SK-N-SH (cell line): ENCODE data around the gene ITGA6. TPM values are rescaled to one million over a fixed set of nuclear protein-coding genes. Genes with fewer than 3 reads are reported as not detected.

Source experiments
- CTCF ChIA-PET: fragments of 300-600, 350-600 bp; formaldehyde crosslinking; extraction: SDS; loops from one replicate; lab custom pipeline; 2021; lab: Yijun Ruan, JAX
- POLR2A ChIA-PET: fragments of 350-600 bp; sonication (Branson Sonifier 250); formaldehyde crosslinking; extraction: SDS; loops from one replicate; lab custom pipeline; 2020; ENCODE audit warnings: antibody characterized with exemption, inconsistent platforms; lab: Yijun Ruan, JAX
- DNase-seq: peaks from one replicate; pipeline ENCODE4 v3.0.0; 2012
- H2AFZ ChIP-seq: fragments of 200-600 bp; sonication (generic); 2 replicates; pipeline ENCODE4 v1.8.1; 2016; ENCODE audit warnings: antibody characterized with exemption, mild to moderate bottlenecking, low read depth
- H3F3A ChIP-seq: fragments of 200-600 bp; sonication (generic); replicated peaks from 2 replicates; pipeline ENCODE3; 2016; ENCODE audit warnings: antibody characterized with exemption, mild to moderate bottlenecking; ENCODE audit not compliant: insufficient read depth
- H3K27ac ChIP-seq, 2 experiments: fragments of 200-500 bp in 1 of 2; fragments of 200-600 bp in 1 of 2; sonication (Bioruptor generic) in 1 of 2; sonication (generic), shearing (Covaris generic) in 1 of 2; 2 replicates each; pipeline versions ENCODE4 v1.5.1 to v1.6.1; 2014 to 2016; ENCODE audit warnings: low read depth in 2 of 2, inconsistent platforms in 1 of 2, low read length in 1 of 2, mild to moderate bottlenecking in 1 of 2, mixed read lengths in 1 of 2
- H3K27me3 ChIP-seq: fragments of 200-600 bp; sonication (generic), shearing (Covaris generic); 2 replicates; pipeline ENCODE4 v1.6.1; 2016; ENCODE audit warnings: mixed run types; ENCODE audit not compliant: insufficient read depth
- H3K36me3 ChIP-seq, 2 experiments: fragments of 200-500 bp in 1 of 2; fragments of 200-600 bp in 1 of 2; sonication (Bioruptor generic) in 1 of 2; sonication (generic) in 1 of 2; replicated peaks in 1 of 2; 2 replicates each; pipeline versions ENCODE3 to v1.5.1; 2014 to 2016; ENCODE audit warnings: low read length in 1 of 2, mild to moderate bottlenecking in 1 of 2; ENCODE audit not compliant: insufficient read depth in 2 of 2, control insufficient read depth in 1 of 2
- H3K4me1 ChIP-seq, 2 experiments: fragments of 200-500 bp in 1 of 2; fragments of 200-600 bp in 1 of 2; sonication (Bioruptor generic) in 1 of 2; sonication (generic), shearing (Covaris generic) in 1 of 2; 2 replicates each; pipeline versions ENCODE4 v1.5.1 to v1.6.1; 2014 to 2016; ENCODE audit warnings: low read depth in 1 of 2, low read length in 1 of 2, mixed run types in 1 of 2; ENCODE audit not compliant: insufficient read depth in 2 of 2, control insufficient read depth in 1 of 2
- H3K4me2 ChIP-seq: fragments of 200-600 bp; sonication (generic), shearing (Covaris generic); 2 replicates; pipeline ENCODE4 v1.6.1; 2017; ENCODE audit warnings: mixed run types
- H3K4me3 ChIP-seq, 2 experiments: fragments of 200-500 bp in 1 of 2; fragments of 200-600 bp in 1 of 2; sonication (Bioruptor generic) in 1 of 2; sonication (generic), shearing (Covaris generic) in 1 of 2; 2 replicates each; pipeline versions ENCODE4 v1.5.1 to v1.8.1; 2014 to 2016; ENCODE audit warnings: low read depth in 2 of 2, inconsistent platforms in 1 of 2, low read length in 1 of 2, mild to moderate bottlenecking in 1 of 2, mixed read lengths in 1 of 2, moderate library complexity in 1 of 2
- H3K79me2 ChIP-seq: fragments of 200-600 bp; sonication (generic); 2 replicates; pipeline ENCODE4 v1.8.1; 2017; ENCODE audit warnings: mild to moderate bottlenecking; ENCODE audit not compliant: insufficient read depth
- H3K9ac ChIP-seq: fragments of 200-600 bp; sonication (generic); 2 replicates; pipeline ENCODE4 v1.6.1; 2017; ENCODE audit warnings: mixed run types
- H3K9me2 ChIP-seq: fragments of 200-600 bp; sonication (generic); 2 replicates; pipeline ENCODE4 v1.6.1; 2017; ENCODE audit warnings: mixed run types
- H3K9me3 ChIP-seq: fragments of 200-600 bp; sonication (generic); 2 replicates; pipeline ENCODE4 v1.6.1; 2017; ENCODE audit warnings: mixed run types, mild to moderate bottlenecking, moderate library complexity
- H4K20me1 ChIP-seq: fragments of 200-600 bp; sonication (generic); 2 replicates; pipeline ENCODE4 v1.6.1; 2017; ENCODE audit warnings: mild to moderate bottlenecking, mixed run types; ENCODE audit not compliant: insufficient read depth
- ELF1 ChIP-seq: IDR thresholded peaks from 2 replicates; pipeline ENCODE4 v1.4.0; 2012
- EZH2phosphoT487 ChIP-seq: fragments of 200-600 bp; sonication (generic); IDR thresholded peaks from 2 replicates; pipeline ENCODE4 v1.6.1; 2017; ENCODE audit warnings: low read depth, mixed run types, mild to moderate bottlenecking, antibody characterized with exemption, moderate library complexity, borderline replicate concordance
- GABPA ChIP-seq: IDR thresholded peaks from 2 replicates; pipeline ENCODE4 v1.4.0; 2012; ENCODE audit warnings: low read depth, mild to moderate bottlenecking
- GATA2 ChIP-seq: sonication (generic); formaldehyde crosslinking; IDR thresholded peaks from 2 replicates; pipeline ENCODE4 v1.5.0; 2020; ENCODE audit warnings: mild to moderate bottlenecking, missing genetic modification reagents
- NFIC ChIP-seq: IDR thresholded peaks from 2 replicates; pipeline ENCODE4 v1.4.0; 2012; ENCODE audit warnings: borderline replicate concordance
- POLR2AphosphoS5 ChIP-seq: IDR thresholded peaks from 2 replicates; pipeline ENCODE4 v1.6.1; 2012; ENCODE audit warnings: low read depth, low read length
- RAD21 ChIP-seq: IDR thresholded peaks from 2 replicates; pipeline ENCODE4 v1.6.1; 2012; ENCODE audit warnings: mild to moderate bottlenecking, low read length
- RCOR1 ChIP-seq: fragments of 150-350 bp; IDR thresholded peaks from 2 replicates; pipeline ENCODE4 v1.6.1; 2017; ENCODE audit warnings: antibody characterized with exemption, low read length
- RXRA ChIP-seq: IDR thresholded peaks from 2 replicates; pipeline ENCODE4 v1.4.0; 2012; ENCODE audit warnings: low read depth, mild to moderate bottlenecking, borderline replicate concordance
- SMC3 ChIP-seq: IDR thresholded peaks from 2 replicates; pipeline ENCODE4 v1.6.1; 2012; ENCODE audit warnings: low read depth, low read length, improper control_type of control experiment
- TAF1 ChIP-seq: IDR thresholded peaks from 2 replicates; pipeline ENCODE4 v1.6.1; 2012; ENCODE audit warnings: low read depth, mild to moderate bottlenecking, low read length, moderate library complexity, borderline replicate concordance
- TCF12 ChIP-seq: IDR thresholded peaks from 2 replicates; pipeline ENCODE4 v1.4.0; 2012
- WGBS: methylation state at CpG from one replicate; pipeline ENCODE4 v1.1.6; 2017; ENCODE audit warnings: low lambda C conversion rate; 5-methylcytosine and 5-hydroxymethylcytosine counted together
- polyA plus RNA-seq, 3 experiments: library from polyadenylated mRNA; depleted of rRNA; stranded (reverse); fragments of >200 nt; gene quantifications; 2 replicates each; pipeline ENCODE4 v1.2.3, GENCODE V29; 2012
- TF ChIP-seq, protein P1 (sequence below): IDR thresholded peaks from 2 replicates; pipeline ENCODE4 v1.4.0; 2012; ENCODE audit warnings: low read depth
- TF ChIP-seq, protein P2 (sequence below): fragments of 200-600 bp; sonication (generic); IDR thresholded peaks from 2 replicates; pipeline ENCODE4 v1.6.1; 2017; ENCODE audit warnings: antibody characterized with exemption, mild to moderate bottlenecking, moderate library complexity
- TF ChIP-seq, protein P3 (sequence below): fragments of 150-350 bp; IDR thresholded peaks from 2 replicates; pipeline ENCODE4 v1.6.1; 2016; ENCODE audit warnings: mild to moderate bottlenecking, low read depth, low read length
- TF ChIP-seq, protein P4 (sequence below): fragments of 150-350 bp; IDR thresholded peaks from 2 replicates; pipeline ENCODE4 v1.6.1; 2017; ENCODE audit warnings: antibody characterized with exemption, low read length, low read depth, borderline replicate concordance

The ITGA6 gene
- polyA plus RNA-seq, 1 of the 3 experiments (the other 2 are of a cell fraction), result 26.0 TPM

DNA sequence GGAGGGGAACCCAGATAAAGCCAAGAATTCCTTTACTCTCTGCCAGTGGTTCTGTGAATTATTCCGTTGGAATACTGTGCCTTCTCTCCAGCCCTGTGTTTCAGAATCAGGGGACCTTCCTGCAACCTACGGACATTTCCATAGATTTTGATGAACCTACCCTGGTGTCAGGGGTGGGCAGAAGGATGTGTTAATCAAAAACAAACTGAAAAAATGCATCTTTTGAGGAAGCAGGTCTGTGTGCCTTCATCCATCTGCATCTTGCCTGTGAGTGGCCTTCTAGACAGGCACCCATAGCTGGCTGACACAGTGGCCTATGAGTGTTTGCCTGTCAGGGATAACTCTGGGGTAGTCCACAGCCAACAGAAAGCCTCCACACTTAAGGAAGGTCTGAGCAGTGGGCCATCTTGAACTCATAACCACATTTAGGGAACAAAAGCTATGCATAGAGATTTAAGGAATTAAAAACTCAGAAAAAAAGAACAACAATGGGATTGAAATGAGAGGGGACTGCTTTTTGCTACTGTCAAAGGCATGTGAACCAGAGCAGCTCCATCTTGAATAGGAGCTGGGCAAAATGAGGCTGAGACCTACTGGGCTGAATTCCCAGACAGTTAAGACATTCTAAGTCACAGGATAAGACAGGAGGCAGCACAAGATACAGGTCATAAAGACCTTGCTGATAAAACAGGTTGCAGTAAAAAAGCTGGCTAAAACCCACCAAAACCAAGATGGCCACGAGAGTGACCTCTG, 45.9 kb upstream of the ITGA6 start:
- TF ChIP-seq, protein P1, sequence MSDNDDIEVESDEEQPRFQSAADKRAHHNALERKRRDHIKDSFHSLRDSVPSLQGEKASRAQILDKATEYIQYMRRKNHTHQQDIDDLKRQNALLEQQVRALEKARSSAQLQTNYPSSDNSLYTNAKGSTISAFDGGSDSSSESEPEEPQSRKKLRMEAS, result no peak
- TF ChIP-seq POLR2AphosphoS5, result no peak
- no peak for TF ChIP-seq GABPA
- TF ChIP-seq, all 33 proteins: peak for 0
- no peaks in the 10 kb centered on the region for H3K4me1 ChIP-seq
- DNase-seq, result no peak
- no peaks in the 10 kb centered on the region for H3K36me3 ChIP-seq
- H3F3A ChIP-seq, result no peaks in the 10 kb centered on the region
- H3K79me2 ChIP-seq, result no peaks in the 10 kb centered on the region
- no peak overlapping the region for H3K9ac ChIP-seq
- H4K20me1 ChIP-seq, result no peaks in the 10 kb centered on the region
- ChIA-PET POLR2A (no interaction called here), CTCF (interaction anchor here (0.8 to 2.0 kb wide), 2 partner anchors 81 to 279 kb away, joined by 3 to 6 read pairs; partner anchors contain the start of gene DLX2)
- H3K27me3 ChIP-seq, result no peaks in the 10 kb centered on the region
- no peak overlapping the region for H2AFZ ChIP-seq
- H3K4me3 ChIP-seq, result no peak overlapping the region
- H3K4me2 ChIP-seq, result no peak overlapping the region
- no peaks in the 10 kb centered on the region for H3K9me3 ChIP-seq
- no peaks in the 10 kb centered on the region for H3K9me2 ChIP-seq
- 74% methylated on average over 3 of the region's 3 CpGs for WGBS
- H3K27ac ChIP-seq, result no peak overlapping the region

DNA sequence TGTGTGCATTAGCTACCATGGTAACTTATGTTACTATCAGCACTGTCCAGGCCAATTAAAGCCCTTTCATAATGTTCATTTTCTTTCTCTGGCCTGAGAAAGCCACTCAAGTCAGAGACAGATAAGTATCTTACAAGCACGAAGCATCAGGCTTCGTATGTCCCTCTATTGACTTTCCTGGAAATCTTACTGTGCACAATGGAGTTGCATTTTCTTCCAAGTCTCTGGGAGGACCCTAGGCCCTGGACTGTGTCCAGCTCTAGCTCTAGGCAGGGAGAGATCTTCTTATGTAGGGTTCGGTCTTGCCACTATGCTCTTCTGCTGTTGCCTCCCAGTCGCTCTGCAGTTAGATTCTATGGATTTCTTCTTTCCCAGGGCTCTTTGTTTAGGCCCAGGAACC, 40.0 kb upstream of the ITGA6 start:
- CTCF ChIA-PET, result interaction anchor here (1.3 kb wide), 1 partner anchor 215 kb away, joined by 3 read pairs; no protein-coding TSS in a partner anchor
- TF ChIP-seq, protein P2, sequence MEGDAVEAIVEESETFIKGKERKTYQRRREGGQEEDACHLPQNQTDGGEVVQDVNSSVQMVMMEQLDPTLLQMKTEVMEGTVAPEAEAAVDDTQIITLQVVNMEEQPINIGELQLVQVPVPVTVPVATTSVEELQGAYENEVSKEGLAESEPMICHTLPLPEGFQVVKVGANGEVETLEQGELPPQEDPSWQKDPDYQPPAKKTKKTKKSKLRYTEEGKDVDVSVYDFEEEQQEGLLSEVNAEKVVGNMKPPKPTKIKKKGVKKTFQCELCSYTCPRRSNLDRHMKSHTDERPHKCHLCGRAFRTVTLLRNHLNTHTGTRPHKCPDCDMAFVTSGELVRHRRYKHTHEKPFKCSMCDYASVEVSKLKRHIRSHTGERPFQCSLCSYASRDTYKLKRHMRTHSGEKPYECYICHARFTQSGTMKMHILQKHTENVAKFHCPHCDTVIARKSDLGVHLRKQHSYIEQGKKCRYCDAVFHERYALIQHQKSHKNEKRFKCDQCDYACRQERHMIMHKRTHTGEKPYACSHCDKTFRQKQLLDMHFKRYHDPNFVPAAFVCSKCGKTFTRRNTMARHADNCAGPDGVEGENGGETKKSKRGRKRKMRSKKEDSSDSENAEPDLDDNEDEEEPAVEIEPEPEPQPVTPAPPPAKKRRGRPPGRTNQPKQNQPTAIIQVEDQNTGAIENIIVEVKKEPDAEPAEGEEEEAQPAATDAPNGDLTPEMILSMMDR, result no peak
- no peak for TF ChIP-seq GABPA
- TF ChIP-seq RXRA, result no peak
- no peak for TF ChIP-seq ELF1
- no peak for TF ChIP-seq RCOR1
- no peak for TF ChIP-seq POLR2AphosphoS5
- no peak for TF ChIP-seq TAF1
- TF ChIP-seq RAD21, result no peak
- no peak for TF ChIP-seq SMC3
- no peak for TF ChIP-seq EZH2phosphoT487
- TF ChIP-seq, protein P3, sequence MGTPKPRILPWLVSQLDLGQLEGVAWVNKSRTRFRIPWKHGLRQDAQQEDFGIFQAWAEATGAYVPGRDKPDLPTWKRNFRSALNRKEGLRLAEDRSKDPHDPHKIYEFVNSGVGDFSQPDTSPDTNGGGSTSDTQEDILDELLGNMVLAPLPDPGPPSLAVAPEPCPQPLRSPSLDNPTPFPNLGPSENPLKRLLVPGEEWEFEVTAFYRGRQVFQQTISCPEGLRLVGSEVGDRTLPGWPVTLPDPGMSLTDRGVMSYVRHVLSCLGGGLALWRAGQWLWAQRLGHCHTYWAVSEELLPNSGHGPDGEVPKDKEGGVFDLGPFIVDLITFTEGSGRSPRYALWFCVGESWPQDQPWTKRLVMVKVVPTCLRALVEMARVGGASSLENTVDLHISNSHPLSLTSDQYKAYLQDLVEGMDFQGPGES, result no peak
- TF ChIP-seq NFIC, result no peak
- TF ChIP-seq GATA2 (CRISPR knock-in tag), result no peak
- TF ChIP-seq TCF12, result no peak
- TF ChIP-seq, protein P4, sequence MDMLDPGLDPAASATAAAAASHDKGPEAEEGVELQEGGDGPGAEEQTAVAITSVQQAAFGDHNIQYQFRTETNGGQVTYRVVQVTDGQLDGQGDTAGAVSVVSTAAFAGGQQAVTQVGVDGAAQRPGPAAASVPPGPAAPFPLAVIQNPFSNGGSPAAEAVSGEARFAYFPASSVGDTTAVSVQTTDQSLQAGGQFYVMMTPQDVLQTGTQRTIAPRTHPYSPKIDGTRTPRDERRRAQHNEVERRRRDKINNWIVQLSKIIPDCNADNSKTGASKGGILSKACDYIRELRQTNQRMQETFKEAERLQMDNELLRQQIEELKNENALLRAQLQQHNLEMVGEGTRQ, result no peak
- TF ChIP-seq, protein P1, result no peak
- Histone ChIP-seq H3K27ac (no peak overlapping the region), H3K36me3 (no peaks in the 10 kb centered on the region), H3K9ac (no peak overlapping the region), H3K79me2 (no peaks in the 10 kb centered on the region), H3K9me2 (no peaks in the 10 kb centered on the region), H4K20me1 (no peaks in the 10 kb centered on the region), H3K9me3 (no peaks in the 10 kb centered on the region), H3K27me3 (no peaks in the 10 kb centered on the region), H3K4me2 (no peak overlapping the region), H3F3A (no peaks in the 10 kb centered on the region), H3K4me1 (peaks cover 0 to 2% of the 10 kb centered on the region in 2 experiments; a peak in 1 of 4 replicates), H3K4me3 (no peak overlapping the region), H2AFZ (no peak overlapping the region)
- 64% methylated on average over 4 of the region's 4 CpGs for WGBS
- no peak for DNase-seq
- POLR2A ChIA-PET, result no interaction called here
